SU-DHL-6 (cell line): ENCODE measurements around the gene ZNF175.

Experiments
- EZH2phosphoT487 ChIP-seq: fragments of 200-600 bp; sonication (generic), shearing (Covaris generic); conservative IDR thresholded peaks from 2 replicates; pipeline ENCODE4 v1.6.1; 2018; ENCODE audit warnings: mild to moderate bottlenecking, antibody characterized with exemption, low read length, moderate library complexity, mixed read lengths
- TF ChIP-seq, protein P1 (sequence below): fragments of 200-600 bp; sonication (generic); IDR thresholded peaks from one replicate; pipeline ENCODE4 v1.5.1; 2017; ENCODE audit warnings: antibody characterized with exemption, mild to moderate bottlenecking, low read length, moderate library complexity; ENCODE audit not compliant: insufficient read depth, poor library complexity, severe bottlenecking

DNA sequence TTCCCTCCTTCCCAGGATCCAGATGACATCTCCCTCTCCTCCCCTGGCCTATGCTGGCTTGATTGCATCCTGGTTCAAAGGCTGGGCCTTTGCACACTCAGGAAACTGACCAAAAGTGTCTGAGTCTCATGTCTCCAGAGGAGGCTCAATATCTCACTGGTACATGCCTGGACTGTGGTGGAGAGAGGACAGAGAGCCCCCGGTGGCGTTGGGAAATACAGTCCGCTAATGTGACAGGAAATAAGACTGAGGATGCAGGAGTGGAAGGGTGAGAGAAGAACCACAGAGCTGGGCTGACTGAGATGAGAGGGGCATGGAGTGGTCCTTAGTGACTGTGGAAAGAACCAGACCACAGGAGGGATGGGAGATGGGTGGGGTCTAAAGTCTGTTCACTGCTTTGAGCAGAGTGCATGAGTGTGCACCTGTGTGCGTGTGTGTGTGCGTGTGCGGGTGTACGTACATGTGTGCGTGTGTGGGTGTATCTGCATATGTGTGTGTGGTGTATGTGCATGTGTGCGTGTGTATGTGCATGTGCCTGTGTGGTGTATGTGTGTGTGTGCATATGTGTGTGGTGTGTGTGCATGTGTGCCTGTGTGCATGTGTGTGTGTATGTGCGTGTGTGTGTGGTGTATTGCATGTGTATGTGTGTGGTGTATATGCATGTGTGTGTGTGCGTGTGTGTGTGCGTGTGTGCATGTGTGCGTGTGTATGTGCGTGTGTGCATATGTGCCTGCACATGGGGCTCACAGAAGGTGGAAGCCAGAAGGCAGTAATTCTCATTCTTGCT, 57.3 kb downstream of the ZNF175 start:
- TF ChIP-seq, protein P1, sequence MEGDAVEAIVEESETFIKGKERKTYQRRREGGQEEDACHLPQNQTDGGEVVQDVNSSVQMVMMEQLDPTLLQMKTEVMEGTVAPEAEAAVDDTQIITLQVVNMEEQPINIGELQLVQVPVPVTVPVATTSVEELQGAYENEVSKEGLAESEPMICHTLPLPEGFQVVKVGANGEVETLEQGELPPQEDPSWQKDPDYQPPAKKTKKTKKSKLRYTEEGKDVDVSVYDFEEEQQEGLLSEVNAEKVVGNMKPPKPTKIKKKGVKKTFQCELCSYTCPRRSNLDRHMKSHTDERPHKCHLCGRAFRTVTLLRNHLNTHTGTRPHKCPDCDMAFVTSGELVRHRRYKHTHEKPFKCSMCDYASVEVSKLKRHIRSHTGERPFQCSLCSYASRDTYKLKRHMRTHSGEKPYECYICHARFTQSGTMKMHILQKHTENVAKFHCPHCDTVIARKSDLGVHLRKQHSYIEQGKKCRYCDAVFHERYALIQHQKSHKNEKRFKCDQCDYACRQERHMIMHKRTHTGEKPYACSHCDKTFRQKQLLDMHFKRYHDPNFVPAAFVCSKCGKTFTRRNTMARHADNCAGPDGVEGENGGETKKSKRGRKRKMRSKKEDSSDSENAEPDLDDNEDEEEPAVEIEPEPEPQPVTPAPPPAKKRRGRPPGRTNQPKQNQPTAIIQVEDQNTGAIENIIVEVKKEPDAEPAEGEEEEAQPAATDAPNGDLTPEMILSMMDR = no peak
- TF ChIP-seq EZH2phosphoT487 = no peak
